ENCODE data around the gene COA3. TPM values are rescaled to one million over a fixed set of nuclear protein-coding genes. Genes with fewer than 3 reads are reported as not detected.
"Not testable (repeated sequence)": the region's sequence is repeated elsewhere in the genome, so short reads cannot be mapped to it uniquely, and the experiment has no call there.

COA3 gene
- total RNA-seq, 1 experiment from 2014 or later, result 119 TPM

DNA sequence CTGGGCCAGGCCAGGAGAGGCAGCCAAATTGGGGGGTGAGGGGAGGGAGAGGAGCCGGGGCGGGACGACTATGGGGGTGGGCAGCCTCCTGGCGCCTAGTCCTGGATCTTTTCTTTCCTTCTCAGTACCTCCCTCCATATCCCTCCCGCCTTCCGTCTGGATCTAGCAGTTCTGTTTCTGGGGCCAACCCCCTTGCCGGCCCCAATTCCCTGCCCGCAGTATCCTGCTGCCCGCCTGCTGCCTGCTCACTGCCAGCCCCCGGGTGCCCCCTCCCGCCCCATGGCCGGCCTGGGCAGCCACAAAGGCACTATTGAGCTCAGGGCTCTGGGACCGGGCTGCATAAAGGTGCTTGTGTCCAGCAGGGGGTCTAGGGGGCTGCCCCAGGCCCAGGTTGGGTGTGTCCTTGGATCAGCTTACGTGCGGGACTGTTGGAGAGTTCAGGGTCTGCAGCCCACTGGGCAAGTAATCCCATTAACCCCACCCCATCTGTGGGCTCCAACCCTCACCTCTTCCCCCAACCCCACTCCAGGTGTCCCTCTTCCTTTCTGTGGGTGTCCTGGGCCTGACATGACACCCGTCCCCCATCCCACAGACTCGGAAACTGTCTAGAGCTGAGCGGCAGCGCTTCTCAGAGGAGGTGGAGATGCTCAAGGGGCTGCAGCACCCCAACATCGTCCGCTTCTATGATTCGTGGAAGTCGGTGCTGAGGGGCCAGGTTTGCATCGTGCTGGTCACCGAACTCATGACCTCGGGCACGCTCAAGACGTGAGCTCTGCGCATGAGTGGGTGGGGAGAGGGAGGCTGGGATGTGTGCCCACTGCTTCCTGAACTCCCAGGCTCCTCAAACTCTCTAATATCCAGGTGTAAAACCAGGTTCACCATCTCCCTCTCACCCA is 16.1 kb downstream of the COA3 start:
- peak; percentile 9 for DNase-seq (ENCODE audit: low read depth)

DNA sequence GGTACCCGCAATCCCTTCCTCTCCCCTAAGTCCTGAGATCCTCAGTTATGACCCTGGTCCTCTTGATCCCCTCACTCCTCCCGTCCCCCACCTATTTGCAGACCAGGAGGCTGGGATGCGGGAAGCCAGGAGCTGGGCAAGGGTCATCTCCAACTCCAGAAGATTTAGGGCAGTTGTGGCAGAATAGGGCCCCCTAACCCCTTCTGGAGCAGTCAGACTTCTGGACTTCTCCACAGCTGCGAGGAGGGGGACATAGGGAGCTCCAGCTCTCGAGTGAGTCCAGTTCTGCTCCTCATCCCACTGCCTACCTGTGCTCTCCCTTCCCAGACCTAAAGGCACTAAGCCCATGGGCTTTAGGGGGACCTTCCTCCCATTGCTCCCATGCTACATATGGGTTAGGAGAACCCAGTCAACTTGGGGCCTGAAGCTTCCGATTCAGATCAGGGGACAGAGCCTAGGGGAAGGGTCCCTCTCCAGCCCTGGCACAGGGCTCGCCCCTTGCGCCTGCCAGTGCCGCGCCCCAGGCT is 16.8 kb downstream of the COA3 start:
- no peak for DNase-seq (ENCODE audit: low read depth)

DNA sequence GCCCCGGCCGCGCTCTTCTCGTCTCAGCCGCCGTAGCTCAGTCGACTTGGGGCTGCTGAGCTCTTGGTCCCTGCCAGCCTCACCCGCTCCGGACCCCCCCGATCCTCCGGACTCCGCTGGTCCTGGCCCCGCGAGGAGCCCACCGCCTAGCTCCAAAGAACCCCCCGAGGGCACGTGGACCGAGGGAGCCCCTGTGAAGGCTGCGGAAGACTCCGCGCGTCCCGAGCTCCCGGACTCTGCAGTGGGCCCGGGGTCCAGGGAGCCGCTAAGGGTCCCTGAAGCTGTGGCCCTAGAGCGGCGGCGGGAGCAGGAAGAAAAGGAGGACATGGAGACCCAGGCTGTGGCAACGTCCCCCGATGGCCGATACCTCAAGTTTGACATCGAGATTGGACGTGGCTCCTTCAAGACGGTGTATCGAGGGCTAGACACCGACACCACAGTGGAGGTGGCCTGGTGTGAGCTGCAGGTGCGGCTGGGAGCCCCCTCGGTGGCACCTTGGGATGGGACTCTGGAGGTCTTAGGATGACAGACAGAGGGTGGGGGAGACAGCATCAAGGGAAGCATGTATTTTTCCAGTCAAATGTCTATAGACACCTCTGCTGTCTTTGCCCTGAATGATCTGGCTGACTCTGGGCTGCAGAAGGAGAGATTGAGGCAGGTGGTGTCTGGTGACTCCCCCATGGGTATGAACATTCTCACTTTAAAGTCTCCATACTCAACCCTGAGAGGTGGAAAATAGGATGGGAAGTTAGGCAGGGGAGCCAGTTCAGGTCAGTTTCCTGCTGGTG is 17.5 kb downstream of the COA3 start:
- no peak for DNase-seq (ENCODE audit: low read depth)

- DNase-seq (ENCODE audit: low read depth), result peak; percentile 75
Observed at GRCh38 chr17:42779936-42780850, 18.3 kb downstream of the COA3 start, which contains the start of gene WNK4. Gene WNK4, plus strand, starts transcription at chr17:42780610. Its CDS starts 89 bp downstream, at chr17:42780699.

DNA sequence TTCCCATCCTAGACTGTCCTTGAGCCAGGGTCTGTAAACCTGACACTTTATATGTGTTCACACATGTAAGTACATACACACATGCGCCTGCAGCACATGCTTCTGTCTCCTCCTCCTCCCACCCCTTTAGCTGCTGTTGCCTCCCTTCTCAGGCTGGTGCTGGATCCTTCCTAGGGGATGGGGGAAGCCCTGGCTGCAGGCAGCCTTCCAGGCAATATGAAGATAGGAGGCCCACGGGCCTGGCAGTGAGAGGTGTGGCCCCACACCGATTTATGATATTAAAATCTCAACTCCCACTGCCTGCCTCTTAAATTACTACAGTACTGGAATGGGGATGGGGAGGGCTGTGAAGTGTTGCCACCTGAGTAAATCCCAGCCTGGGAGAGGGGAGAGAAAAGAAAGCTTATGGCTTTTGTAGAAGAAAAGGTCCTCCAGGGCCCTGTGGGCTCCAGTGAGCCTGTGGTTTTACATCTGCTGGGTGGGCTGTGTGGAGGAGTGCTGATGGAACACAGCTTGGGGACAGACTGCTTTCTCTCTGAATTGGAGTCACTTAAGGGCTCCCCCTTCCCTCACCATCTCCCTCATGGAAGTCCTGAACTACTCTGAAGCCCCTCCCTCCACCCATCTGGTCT is 19.1 kb downstream of the COA3 start:
- DNase-seq (ENCODE audit: low read depth), result no peak

DNA sequence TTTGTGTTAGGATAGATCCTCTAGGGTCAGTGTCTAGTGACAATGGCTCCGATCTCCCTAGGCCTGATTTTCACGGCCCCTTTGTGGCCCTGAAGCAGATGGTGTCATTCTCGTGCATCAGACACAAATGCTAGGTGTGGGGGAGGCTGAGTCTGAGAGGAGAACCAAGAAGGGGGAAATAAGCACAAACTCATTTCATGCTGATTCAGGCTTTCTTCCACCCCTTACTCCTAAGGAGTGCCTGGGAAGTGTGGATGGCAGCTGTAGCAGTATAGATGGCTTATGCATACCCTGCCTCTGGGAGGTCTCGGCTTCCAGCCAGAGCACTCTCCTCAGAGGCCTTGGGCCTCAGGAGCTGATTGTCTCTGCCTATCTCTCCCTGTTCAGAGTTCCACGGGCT is 19.9 kb downstream of the COA3 start:
- DNase-seq (ENCODE audit: low read depth), result no peak

GRCh38 chr17:42775534-42776098 is 22.9 kb downstream of the COA3 start:
- DNase-seq (ENCODE audit: low read depth), result peak; percentile 64

- DNase-seq (ENCODE audit: low read depth), result peak; percentile 55
Observed at GRCh38 chr17:42774066-42774745, 24.3 kb downstream of the COA3 start.

DNA sequence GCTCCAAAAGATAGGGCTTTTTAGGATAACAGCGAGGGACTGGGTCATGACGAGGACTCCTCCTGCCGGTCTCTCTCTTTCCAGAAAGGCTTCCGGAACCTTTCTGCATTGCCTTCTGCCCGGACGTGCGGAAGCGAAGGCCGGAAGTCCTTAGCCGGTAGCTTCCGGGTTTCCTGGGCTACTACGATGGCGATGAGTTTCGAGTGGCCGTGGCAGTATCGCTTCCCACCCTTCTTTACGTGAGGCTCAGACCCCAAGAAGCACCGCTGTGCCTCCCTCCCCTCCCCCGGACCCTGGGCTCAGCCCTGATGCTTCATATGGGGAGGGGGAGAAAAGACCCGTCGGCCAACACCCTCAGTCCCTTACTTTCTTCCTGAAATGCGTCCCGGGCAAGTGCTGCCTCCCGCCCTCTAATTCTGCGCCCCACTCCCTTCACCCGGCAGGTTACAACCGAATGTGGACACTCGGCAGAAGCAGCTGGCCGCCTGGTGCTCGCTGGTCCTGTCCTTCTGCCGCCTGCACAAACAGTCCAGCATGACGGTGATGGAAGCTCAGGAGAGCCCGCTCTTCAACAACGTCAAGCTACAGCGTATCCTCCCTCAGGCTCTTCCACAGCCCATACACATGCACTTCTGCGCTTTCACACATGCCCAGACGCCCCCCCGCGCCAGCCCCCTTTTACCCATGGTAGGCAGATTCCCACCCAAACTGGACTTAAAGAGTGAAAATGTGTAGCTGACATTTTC is 25.0 kb downstream of the COA3 start, which contains the start of gene VPS25:
TSS of gene VPS25 (plus strand) at position 160 of the 746 bp plus-strand sequence. CDS start at position 187, 27 bp downstream.
- DNase-seq (ENCODE audit: low read depth), result peak; percentile 83

GRCh38 chr17:42772945-42773289 is 25.6 kb downstream of the COA3 start:
- no peak for DNase-seq (ENCODE audit: low read depth)

DNA sequence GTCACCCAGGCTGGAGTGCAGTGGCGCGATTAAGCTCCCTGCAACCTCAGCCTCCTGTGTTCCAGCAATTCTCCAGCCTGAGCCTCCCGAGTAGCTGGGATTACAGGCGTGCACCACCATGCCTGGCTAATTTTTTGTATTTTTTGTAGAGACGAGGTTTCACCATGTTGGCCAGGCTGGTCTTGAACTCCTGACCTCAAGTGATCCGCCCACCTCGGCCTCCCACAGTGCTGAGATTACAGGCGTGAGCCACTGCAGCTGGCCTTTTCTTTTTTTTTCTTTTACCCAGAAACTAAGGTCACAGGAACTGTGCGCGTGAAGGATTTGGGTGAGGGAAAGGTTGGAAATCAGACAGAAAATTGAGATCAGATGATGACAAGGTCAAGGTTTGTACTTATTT is 28.5 kb downstream of the COA3 start:
- DNase-seq (ENCODE audit: low read depth), result not testable (repeated sequence)

- not testable (repeated sequence) for DNase-seq (ENCODE audit: low read depth)
Observed at GRCh38 chr17:42768006-42768405, 30.5 kb downstream of the COA3 start.

GRCh38 chr17:42767512-42767911 is 31.0 kb downstream of the COA3 start:
- no peak for DNase-seq (ENCODE audit: low read depth)

GRCh38 chr17:42766124-42766523 is 32.4 kb downstream of the COA3 start:
- DNase-seq (ENCODE audit: low read depth), result no peak

DNA sequence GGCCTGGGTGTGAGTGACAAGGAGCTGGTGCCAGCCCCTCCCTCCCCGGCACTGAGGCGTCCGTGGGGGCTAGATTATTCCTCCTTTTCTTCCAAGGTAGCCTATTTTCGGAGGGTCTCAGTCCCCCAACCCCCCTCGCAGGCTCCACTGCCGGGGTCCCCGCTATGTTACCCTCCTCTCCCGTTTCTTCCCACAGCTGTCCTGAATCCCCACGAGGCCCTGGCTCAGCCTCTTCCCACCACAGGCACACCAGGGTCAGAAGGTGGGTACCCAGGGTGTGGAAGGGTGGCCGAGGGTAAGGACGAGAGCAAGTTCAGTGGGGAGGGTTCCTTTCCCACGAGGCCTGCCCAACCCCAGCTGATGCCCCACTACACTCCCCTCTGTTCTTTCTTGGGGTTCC is 36.9 kb downstream of the COA3 start:
- no peak for DNase-seq (ENCODE audit: low read depth)

DNA sequence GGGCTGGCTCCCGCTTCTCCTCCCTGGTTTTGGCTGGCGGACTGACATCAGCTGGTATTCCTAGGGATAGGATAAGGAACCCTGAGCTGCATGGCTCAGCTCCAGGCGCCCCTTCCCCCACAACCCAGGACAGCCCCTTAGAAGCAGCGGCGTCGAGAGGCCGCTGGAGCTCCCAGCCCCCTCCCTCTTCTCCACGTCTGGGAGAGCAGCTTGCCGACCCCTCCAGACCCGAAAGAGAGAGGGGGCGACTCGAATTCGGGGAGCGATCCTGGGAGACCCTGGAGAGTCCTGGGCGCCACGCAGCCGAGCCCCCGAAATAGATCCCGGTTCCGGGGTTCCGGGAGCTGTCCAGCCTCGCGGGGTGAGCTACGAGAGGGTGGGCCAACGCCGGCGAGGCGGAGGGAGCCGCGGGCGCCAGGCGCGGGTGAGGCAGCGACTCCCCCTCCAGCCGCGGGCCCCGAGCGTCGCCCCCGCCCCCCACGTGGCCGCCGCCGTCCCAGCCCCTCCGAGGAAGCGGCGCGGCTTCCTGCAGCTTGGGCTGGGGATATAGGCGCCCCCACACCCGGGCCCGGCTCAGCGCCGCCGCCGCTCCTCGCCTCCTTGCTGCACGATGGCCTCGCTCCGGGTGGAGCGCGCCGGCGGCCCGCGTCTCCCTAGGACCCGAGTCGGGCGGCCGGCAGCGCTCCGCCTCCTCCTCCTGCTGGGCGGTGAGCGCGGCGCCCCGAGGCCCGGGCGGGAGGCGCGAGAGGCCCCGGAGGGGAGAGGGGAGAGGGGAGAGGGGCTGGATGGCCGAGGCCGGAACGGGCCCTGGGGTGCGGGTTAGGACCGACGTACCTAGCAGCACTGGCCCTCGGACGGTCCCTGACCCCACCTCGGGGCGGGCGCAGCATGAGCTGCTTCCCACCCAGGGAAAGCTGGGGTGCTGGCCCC is 37.6 kb downstream of the COA3 start, which contains the start of gene RAMP2:
TSS of gene RAMP2 (plus strand) at position 576 of the 930 bp plus-strand sequence. CDS start at position 611, 35 bp downstream.
- DNase-seq (ENCODE audit: low read depth), result peak; percentile 15

- no peak for DNase-seq (ENCODE audit: low read depth)
Observed at GRCh38 chr17:42759982-42760651, 38.4 kb downstream of the COA3 start.

All from RPMI7951 (cell line).